ENCODE results near the gene GNG3.

The GNG3 gene

GRCh38 chr11:62709247-62710000 is 1.9 kb downstream of the GNG3 start:
- peak; percentile 75 for ATAC-seq
- peak; percentile 55; the same call in 1 of the 2 replicates for TF ChIP-seq ZFP3 (CRISPR knock-in tag; IDR thresholded peaks at IDR 0.05)
- no peak for TF ChIP-seq ARNTL (CRISPR knock-in tag; IDR thresholded peaks at IDR 0.05; ENCODE audit: borderline replicate concordance, low read depth)
- peak; percentile 71; the same call in 1 of the 2 replicates for TF ChIP-seq CSDC2 (CRISPR knock-in tag; IDR thresholded peaks at IDR 0.05)
- TF ChIP-seq SNAI2 (CRISPR knock-in tag; IDR thresholded peaks at IDR 0.05): peak; percentile 48; the same call in 1 of the 2 replicates
- TF ChIP-seq ZNF70 (CRISPR knock-in tag; IDR thresholded peaks at IDR 0.05): peak; percentile 24; the same call in 1 of the 2 replicates
- TF ChIP-seq ZNF565 (CRISPR knock-in tag; conservative IDR thresholded peaks at IDR 0.05; ENCODE audit: low read depth): peak; percentile 88
- TF ChIP-seq CSRNP3 (CRISPR knock-in tag; IDR thresholded peaks at IDR 0.05): 0 out of 2 replicates have a peak, but pooled peaks have one; percentile 24
- TF ChIP-seq POU6F1 (CRISPR knock-in tag; IDR thresholded peaks at IDR 0.05; ENCODE audit: borderline replicate concordance, low read depth): no peak
- TF ChIP-seq TSHZ2 (CRISPR knock-in tag; IDR thresholded peaks at IDR 0.05): peak; percentile 92; the same call in 1 of the 2 replicates
- TF ChIP-seq GLIS3 (CRISPR knock-in tag; IDR thresholded peaks at IDR 0.05): no peak
- TF ChIP-seq PATZ1 (CRISPR knock-in tag; IDR thresholded peaks at IDR 0.05; ENCODE audit: borderline replicate concordance): peak; percentile 54; the same call in 1 of the 2 replicates
- no peak for TF ChIP-seq ZFP30 (CRISPR knock-in tag; IDR thresholded peaks at IDR 0.05)
- 0 out of 2 replicates have a peak, but pooled peaks have one; percentile 45 for TF ChIP-seq ZC3H10 (CRISPR knock-in tag; IDR thresholded peaks at IDR 0.05)
- TF ChIP-seq ZNF8 (CRISPR knock-in tag; IDR thresholded peaks at IDR 0.05): 0 out of 2 replicates have a peak, but pooled peaks have one; percentile 36

GRCh38 chr11:62710001-62710345 is 2.5 kb downstream of the GNG3 start:
- no peak for ATAC-seq
- TF ChIP-seq ZNF70 (CRISPR knock-in tag; IDR thresholded peaks at IDR 0.05) (no peak), TSHZ2 (CRISPR knock-in tag; IDR thresholded peaks at IDR 0.05) (no peak), GLIS3 (CRISPR knock-in tag; IDR thresholded peaks at IDR 0.05) (no peak), ZFP3 (CRISPR knock-in tag; IDR thresholded peaks at IDR 0.05) (no peak), BACH2 (CRISPR knock-in tag; IDR thresholded peaks at IDR 0.05; ENCODE audit: borderline replicate concordance) (no peak), CREB5 (CRISPR knock-in tag; IDR thresholded peaks at IDR 0.05; ENCODE audit: low read depth) (0 out of 2 replicates have a peak, but pooled peaks have one; percentile 25)

Data from SK-N-SH treated with all-trans-retinoic acid at 6 μM for 48 hours (cell line).